Lung (tissue), 12 donors: ENCODE measurements around the gene PTPN22. TPM values are rescaled to one million over a fixed set of nuclear protein-coding genes. Genes with fewer than 3 reads are reported as not detected.
A peak's percentile ranks its signal among the peaks of the same experiment; 100 is the strongest.

Experiments
- ATAC-seq: fragments of 200-7000 bp; cut with Tn5 transposase; one replicate; pipeline ENCODE4 v1.9.1; 2020; ENCODE audit warnings: moderate number of reproducible peaks; ENCODE audit not compliant: insufficient read depth, low FRiP score
- DNase-seq, 3 donors: peaks; one replicate each; pipeline ENCODE4 v3.0.0-alpha.2; 2013 to 2017
- H3K27ac ChIP-seq, 2 donors: one replicate each; pipeline ENCODE4 v1.5.1; 2013; ENCODE audit warnings: mild to moderate bottlenecking in 2 of 2, moderate library complexity in 2 of 2, control low read depth in 1 of 2, inconsistent platforms in 1 of 2, low read depth in 1 of 2, low read length in 1 of 2
- H3K27me3 ChIP-seq, 3 donors: one replicate each; pipeline ENCODE4 v1.5.1; 2013; ENCODE audit warnings: low read length in 2 of 3; ENCODE audit not compliant: control insufficient read depth in 3 of 3, insufficient read depth in 3 of 3
- H3K36me3 ChIP-seq, 4 donors: one replicate each; pipeline ENCODE4 v1.5.1; 2013; ENCODE audit warnings: low read length in 4 of 4, mild to moderate bottlenecking in 1 of 4, moderate library complexity in 1 of 4; ENCODE audit not compliant: control insufficient read depth in 4 of 4, insufficient read depth in 4 of 4
- H3K4me1 ChIP-seq, 5 donors: one replicate each; pipeline ENCODE4 v1.5.1; 2013; ENCODE audit warnings: low read length in 5 of 5, mild to moderate bottlenecking in 2 of 5, moderate library complexity in 1 of 5; ENCODE audit not compliant: control insufficient read depth in 5 of 5, insufficient read depth in 5 of 5
- H3K4me3 ChIP-seq: one replicate; pipeline ENCODE4 v1.5.1; 2013; ENCODE audit warnings: mild to moderate bottlenecking, control low read depth, moderate library complexity
- H3K9ac ChIP-seq, 2 donors: one replicate each; pipeline ENCODE4 v1.5.1; 2013; ENCODE audit warnings: low read length in 2 of 2, control low read depth in 1 of 2; ENCODE audit not compliant: insufficient read depth in 1 of 2
- H3K9me3 ChIP-seq, 4 donors: one replicate each; pipeline ENCODE4 v1.5.1; 2013; ENCODE audit warnings: low read length in 3 of 4, mild to moderate bottlenecking in 1 of 4, moderate library complexity in 1 of 4; ENCODE audit not compliant: control insufficient read depth in 4 of 4, insufficient read depth in 3 of 4
- WGBS, 2 donors: extraction: QIAGEN DNeasy Blood & Tissue Kit; methylation state at CpG; one replicate each; pipeline ENCODE4 v1.1.7; 2013; 5-methylcytosine and 5-hydroxymethylcytosine counted together
- polyA plus RNA-seq, 2 donors: library from polyadenylated mRNA; stranded (reverse); fragments of 200-250 nt; gene quantifications; one replicate each; pipeline ENCODE4 v1.2.1, GENCODE V29; 2013
- total RNA-seq, 2 donors: library from RNA; depleted of rRNA in 1 of 2; stranded (reverse); fragments of >200 nt in 1 of 2; gene quantifications; one replicate each; pipeline ENCODE4 v1.2.1, GENCODE V29; 2014 to 2021
- TF ChIP-seq, protein P1 (sequence below): IDR thresholded peaks from 2 replicates; pipeline ENCODE4 v1.5.1; 2012; ENCODE audit warnings: mild to moderate bottlenecking; ENCODE audit errors: control extremely low read depth, extremely low read depth
- donor health status: control.
- donor health status: control.
- donor health status: Bipolar disorder and iron deficiency.
- donor health status: healthy.
- donor health status: DM: yes; HTN: yes; CAD: no.

The PTPN22 gene
- total and polyA plus RNA-seq, 4 donors = 4.2 to 7.0 (median 6.1) TPM

DNA sequence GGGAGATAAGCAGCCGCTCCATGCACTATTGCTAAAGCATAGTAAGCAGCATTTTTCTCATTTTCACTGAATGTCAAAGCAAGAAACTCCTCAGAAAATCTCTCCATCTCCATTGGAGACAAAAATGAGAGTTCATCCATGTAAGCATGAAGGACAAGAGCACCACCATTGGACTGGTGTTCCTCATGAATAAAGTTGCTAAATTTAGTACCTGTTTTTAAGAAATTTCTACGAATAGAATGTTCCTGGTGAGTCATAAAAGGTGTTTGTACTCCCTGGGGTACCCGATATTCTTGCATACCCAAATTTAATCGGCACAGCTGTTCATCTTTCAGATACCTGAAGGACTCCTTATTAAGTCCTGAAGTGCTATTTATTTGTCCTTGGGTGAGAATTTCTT lies 74.0 kb downstream of the PTPN22 start:
- TF ChIP-seq, protein P1, sequence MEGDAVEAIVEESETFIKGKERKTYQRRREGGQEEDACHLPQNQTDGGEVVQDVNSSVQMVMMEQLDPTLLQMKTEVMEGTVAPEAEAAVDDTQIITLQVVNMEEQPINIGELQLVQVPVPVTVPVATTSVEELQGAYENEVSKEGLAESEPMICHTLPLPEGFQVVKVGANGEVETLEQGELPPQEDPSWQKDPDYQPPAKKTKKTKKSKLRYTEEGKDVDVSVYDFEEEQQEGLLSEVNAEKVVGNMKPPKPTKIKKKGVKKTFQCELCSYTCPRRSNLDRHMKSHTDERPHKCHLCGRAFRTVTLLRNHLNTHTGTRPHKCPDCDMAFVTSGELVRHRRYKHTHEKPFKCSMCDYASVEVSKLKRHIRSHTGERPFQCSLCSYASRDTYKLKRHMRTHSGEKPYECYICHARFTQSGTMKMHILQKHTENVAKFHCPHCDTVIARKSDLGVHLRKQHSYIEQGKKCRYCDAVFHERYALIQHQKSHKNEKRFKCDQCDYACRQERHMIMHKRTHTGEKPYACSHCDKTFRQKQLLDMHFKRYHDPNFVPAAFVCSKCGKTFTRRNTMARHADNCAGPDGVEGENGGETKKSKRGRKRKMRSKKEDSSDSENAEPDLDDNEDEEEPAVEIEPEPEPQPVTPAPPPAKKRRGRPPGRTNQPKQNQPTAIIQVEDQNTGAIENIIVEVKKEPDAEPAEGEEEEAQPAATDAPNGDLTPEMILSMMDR = no peak
- no peak overlapping the region for H3K9ac ChIP-seq
- 78 to 88% methylated on average over 4 of the region's 4 CpGs for WGBS, 2 donors
- no peak overlapping the region for H3K27ac ChIP-seq
- no peak overlapping the region for H3K4me3 ChIP-seq
- ATAC-seq = no peak
- H3K27me3 ChIP-seq = no peaks in the 10 kb centered on the region
- H3K4me1 ChIP-seq = peaks cover 0 to 21% (median 0%) of the 10 kb centered on the region in 5 donors
- peaks cover 0 to 8% (median 5%) of the 10 kb centered on the region in 4 donors for H3K36me3 ChIP-seq
- DNase-seq = no peak
- H3K9me3 ChIP-seq = no peaks in the 10 kb centered on the region

DNA sequence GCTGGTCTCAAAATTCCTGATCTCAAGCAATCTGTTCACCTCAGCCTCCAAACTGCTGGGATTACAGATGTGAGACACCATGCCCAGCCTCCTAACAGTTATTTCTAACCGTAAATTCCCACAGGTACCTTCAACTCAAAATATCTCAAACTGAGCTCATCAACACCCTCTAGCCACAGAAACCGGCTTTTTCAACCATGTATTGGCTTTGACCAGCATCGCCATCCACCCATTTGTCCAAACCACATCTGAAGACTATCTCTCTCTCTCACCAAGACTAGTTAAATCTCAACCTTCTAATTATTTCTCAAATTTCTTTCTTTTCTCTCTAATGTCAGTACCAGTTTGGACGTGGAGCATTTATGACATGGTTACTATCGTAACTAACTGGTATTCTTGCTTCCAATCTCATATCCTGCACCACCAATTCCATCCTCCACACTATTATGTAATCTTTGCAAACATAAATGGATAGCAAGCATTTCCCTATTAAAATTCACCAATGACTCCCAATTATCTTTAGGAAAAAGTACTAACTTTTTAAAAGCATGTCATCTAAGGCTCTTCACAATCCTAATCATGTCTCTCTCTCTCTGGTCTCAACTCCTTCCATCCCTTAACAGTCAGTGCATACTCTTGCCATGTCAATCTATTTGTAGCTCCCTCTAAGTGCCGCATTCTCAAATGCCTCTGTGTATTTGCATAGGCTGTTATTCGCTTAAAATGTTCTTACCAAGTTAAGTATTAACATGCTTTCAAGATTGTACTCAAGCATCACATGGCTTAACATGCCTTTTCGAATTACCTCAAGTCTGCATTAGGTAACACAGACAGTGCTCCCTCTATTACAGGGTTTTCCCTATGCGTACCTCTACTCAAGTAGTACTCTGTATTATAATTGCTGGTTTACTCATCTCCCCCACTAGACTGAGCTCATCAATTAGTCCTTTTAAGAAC lies 77.4 kb downstream of the PTPN22 start:
- Histone ChIP-seq H3K9me3 (no peaks in the 10 kb centered on the region), H3K36me3 (peaks cover 0 to 11% (median 7%) of the 10 kb centered on the region in 4 donors), H3K4me3 (no peak overlapping the region), H3K4me1 (peaks cover 0 to 31% (median 0%) of the 10 kb centered on the region in 5 donors), H3K27me3 (no peaks in the 10 kb centered on the region), H3K27ac (peak overlapping the region in 1 of 2 donors; percentile 21), H3K9ac (no peak overlapping the region)
- TF ChIP-seq, protein P1 = no peak
- DNase-seq = peak; percentile 12 to 85 (median 60)
- peak; percentile 84 for ATAC-seq
- 80 to 92% methylated on average over 9 of the region's 9 CpGs for WGBS, 2 donors

DNA sequence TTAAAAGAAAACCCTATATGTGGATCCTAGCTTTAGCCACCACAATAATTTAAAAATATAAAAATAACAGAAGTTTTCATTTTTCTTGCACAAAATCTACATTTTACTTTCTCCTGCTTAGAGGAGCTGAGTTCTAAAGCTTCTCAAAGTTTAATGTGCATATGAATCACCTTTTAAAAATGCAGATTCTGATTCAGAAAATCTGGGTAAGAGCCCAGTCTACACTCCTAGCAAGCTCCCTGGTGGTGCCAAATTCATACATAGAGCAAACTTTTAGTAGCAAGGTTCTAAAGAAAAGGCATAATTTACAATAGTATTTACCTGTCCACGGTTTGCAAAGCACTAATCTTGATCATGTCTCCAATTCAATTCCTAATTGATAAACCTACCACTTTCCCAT lies 78.5 kb downstream of the PTPN22 start:
- H3K4me1 ChIP-seq = peaks cover 0 to 32% (median 0%) of the 10 kb centered on the region in 5 donors
- no peak overlapping the region for H3K9ac ChIP-seq
- no peak overlapping the region for H3K4me3 ChIP-seq
- no peaks in the 10 kb centered on the region for H3K9me3 ChIP-seq
- H3K36me3 ChIP-seq = peaks cover 0 to 17% (median 7%) of the 10 kb centered on the region in 4 donors
- no peak overlapping the region for H3K27ac ChIP-seq
- ATAC-seq = no peak
- no peak for DNase-seq
- TF ChIP-seq, protein P1 = no peak
- 92 to 93% methylated on average over 1 of the region's 1 CpG for WGBS, 2 donors
- no peaks in the 10 kb centered on the region for H3K27me3 ChIP-seq
